DND-41 (cell line): Measurements from ENCODE around the gene CLBA1.

Experiments
- EZH2 ChIP-seq: IDR thresholded peaks from 3 replicates; pipeline ENCODE4 v1.6.1; 2012; ENCODE audit warnings: borderline replicate concordance, low read depth, mild to moderate bottlenecking, moderate library complexity, low read length, inconsistent platforms; ENCODE audit not compliant: severe bottlenecking
- TF ChIP-seq, protein P1 (sequence below): IDR thresholded peaks from 2 replicates; pipeline ENCODE4 v1.5.1; 2012; ENCODE audit warnings: borderline replicate concordance, low read length, moderate library complexity, mild to moderate bottlenecking; ENCODE audit not compliant: poor library complexity, severe bottlenecking; ENCODE audit errors: extremely low read depth

- TF ChIP-seq, protein P1, sequence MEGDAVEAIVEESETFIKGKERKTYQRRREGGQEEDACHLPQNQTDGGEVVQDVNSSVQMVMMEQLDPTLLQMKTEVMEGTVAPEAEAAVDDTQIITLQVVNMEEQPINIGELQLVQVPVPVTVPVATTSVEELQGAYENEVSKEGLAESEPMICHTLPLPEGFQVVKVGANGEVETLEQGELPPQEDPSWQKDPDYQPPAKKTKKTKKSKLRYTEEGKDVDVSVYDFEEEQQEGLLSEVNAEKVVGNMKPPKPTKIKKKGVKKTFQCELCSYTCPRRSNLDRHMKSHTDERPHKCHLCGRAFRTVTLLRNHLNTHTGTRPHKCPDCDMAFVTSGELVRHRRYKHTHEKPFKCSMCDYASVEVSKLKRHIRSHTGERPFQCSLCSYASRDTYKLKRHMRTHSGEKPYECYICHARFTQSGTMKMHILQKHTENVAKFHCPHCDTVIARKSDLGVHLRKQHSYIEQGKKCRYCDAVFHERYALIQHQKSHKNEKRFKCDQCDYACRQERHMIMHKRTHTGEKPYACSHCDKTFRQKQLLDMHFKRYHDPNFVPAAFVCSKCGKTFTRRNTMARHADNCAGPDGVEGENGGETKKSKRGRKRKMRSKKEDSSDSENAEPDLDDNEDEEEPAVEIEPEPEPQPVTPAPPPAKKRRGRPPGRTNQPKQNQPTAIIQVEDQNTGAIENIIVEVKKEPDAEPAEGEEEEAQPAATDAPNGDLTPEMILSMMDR, result no peak
- no peak for TF ChIP-seq EZH2
These were observed 1.0 kb downstream of the CLBA1 start for GRCh38 chr14:104986487-104987164.
